ENCODE results near the gene ZFYVE9.
"Not testable (repeated sequence)": the region's sequence is repeated elsewhere in the genome, so short reads cannot be mapped to it uniquely, and the experiment has no call there.

DNA sequence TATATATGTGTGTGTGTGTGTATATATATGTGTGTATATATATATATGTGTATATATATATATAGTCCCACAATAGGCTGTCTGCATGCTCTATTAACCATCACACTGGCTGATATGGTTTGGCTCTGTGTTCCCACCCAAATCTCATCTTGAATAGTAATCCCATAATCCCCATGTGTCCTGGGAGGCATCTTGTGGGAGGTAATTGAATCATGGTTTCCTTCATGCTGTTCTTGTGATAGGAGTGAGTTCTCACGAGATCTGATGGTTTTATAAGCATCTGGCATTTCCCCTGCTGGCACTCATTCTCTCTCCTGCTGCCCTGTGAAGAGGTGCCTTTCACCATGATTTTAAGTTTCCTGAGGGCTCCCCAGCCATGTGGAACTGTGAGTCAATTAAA, 228.0 kb downstream of the ZFYVE9 start:
- TF ChIP-seq CTCF (IDR thresholded peaks at IDR 0.05; ENCODE audit: poor library complexity, severe bottlenecking); TAF1 (IDR thresholded peaks at IDR 0.05; ENCODE audit: low read depth): not testable (repeated sequence)
